Gastrocnemius medialis (tissue), 4 donors: ENCODE data around the gene GALNT9. TPM values are rescaled to one million over a fixed set of nuclear protein-coding genes. Genes with fewer than 3 reads are reported as not detected.

Experiments
- ATAC-seq, 2 donors: fragments of 150-250 bp; one replicate each; pipeline ENCODE4 v1.9.1; 2016
- DNase-seq, 2 donors: peaks; one replicate each; pipeline ENCODE4 v3.0.0-alpha.2; 2019
- H3K27ac ChIP-seq, 4 donors: fragments of 200-600 bp; sonication (generic); 1 replicate in 1 of 4; 2 replicates in 3 of 4; pipeline ENCODE4 v1.5.1; 2016 to 2018; ENCODE audit warnings: mild to moderate bottlenecking in 2 of 4, moderate library complexity in 1 of 4
- H3K27me3 ChIP-seq, 3 donors: fragments of 200-600 bp; sonication (generic) in 2 of 3; 1 replicate in 1 of 3; 2 replicates in 2 of 3; pipeline versions ENCODE4 v1.5.1 to v1.6.0; 2016 to 2019; ENCODE audit warnings: mild to moderate bottlenecking in 1 of 3, moderate library complexity in 1 of 3
- H3K36me3 ChIP-seq, 2 donors: fragments of 200-600 bp; sonication (generic) in 1 of 2; one replicate each; pipeline ENCODE4 v1.5.1; 2017 to 2018
- H3K4me1 ChIP-seq, 2 donors: fragments of 200-600 bp; sonication (generic) in 1 of 2; one replicate each; pipeline ENCODE4 v1.5.1; 2016 to 2017; ENCODE audit warnings: mild to moderate bottlenecking in 2 of 2
- H3K4me3 ChIP-seq, 4 donors: fragments of 200-600 bp; sonication (generic) in 3 of 4; 1 replicate in 1 of 4; 2 replicates in 3 of 4; pipeline ENCODE4 v1.5.1; 2016 to 2019; ENCODE audit warnings: mild to moderate bottlenecking in 2 of 4
- H3K9me3 ChIP-seq, 3 donors: fragments of 200-600 bp; sonication (generic) in 2 of 3; 1 replicate in 1 of 3; 2 replicates in 2 of 3; pipeline ENCODE4 v1.5.1; 2016 to 2019
- POLR2A ChIP-seq, 2 donors: fragments of 450-650 bp; IDR thresholded peaks; one replicate each; pipeline ENCODE4 v1.6.1; 2017; ENCODE audit warnings: antibody characterized with exemption in 2 of 2, mild to moderate bottlenecking in 2 of 2, moderate library complexity in 2 of 2
- in situ Hi-C, 4 donors: fragments of 200-750 bp; cut with MboI; loops; one replicate each; pipeline versions ENCODE4 v1.15.0 to v1.8.0; 2017; ENCODE audit warnings: low sequenced_read_pairs in 4 of 4
- intact Hi-C: fragments of 100-400 bp; cut with DNase I; formaldehyde crosslinking; loops from one replicate; pipeline ENCODE4 v1.15.1; 2023; ENCODE audit warnings: low total_unique reads
- total RNA-seq, 4 donors: library from RNA; depleted of rRNA; stranded (reverse); fragments of >200 nt; gene quantifications; one replicate each; pipeline versions ENCODE4 v1.1.0 to v1.2.3, GENCODE V29; 2016
- TF ChIP-seq, protein P1 (sequence below), 5 experiments: fragments of 450-650 bp in 3 of 5; fragments of 200-600 bp in 2 of 5; sonication (generic) in 2 of 5; IDR thresholded peaks in 4 of 5; conservative IDR thresholded peaks in 1 of 5; 1 replicate in 4 of 5; 2 replicates in 1 of 5; pipeline ENCODE4 v1.5.1; 2016 to 2019; ENCODE audit warnings: antibody characterized with exemption in 5 of 5, mild to moderate bottlenecking in 3 of 5, moderate library complexity in 3 of 5

GALNT9 gene
- total RNA-seq, 4 donors from 2014 or later, result not detected

GRCh38 chr12:132347176-132347855 lies 17.9 kb upstream of the GALNT9 start:
- no peaks in the 10 kb centered on the region for H3K9me3 ChIP-seq
- H3K27me3 ChIP-seq, result peaks cover 16 to 24% (median 17%) of the 10 kb centered on the region in 3 donors
- no peak overlapping the region for H3K27ac ChIP-seq
- no peaks in the 10 kb centered on the region for H3K36me3 ChIP-seq
- intact Hi-C loops (no loop called here), in situ Hi-C loops (no loop called here)
- no peak for ATAC-seq
- no peaks in the 10 kb centered on the region for H3K4me1 ChIP-seq
- DNase-seq, result no peak
- TF ChIP-seq POLR2A (IDR thresholded peaks at IDR 0.05), result no peak
- TF ChIP-seq, protein P1, sequence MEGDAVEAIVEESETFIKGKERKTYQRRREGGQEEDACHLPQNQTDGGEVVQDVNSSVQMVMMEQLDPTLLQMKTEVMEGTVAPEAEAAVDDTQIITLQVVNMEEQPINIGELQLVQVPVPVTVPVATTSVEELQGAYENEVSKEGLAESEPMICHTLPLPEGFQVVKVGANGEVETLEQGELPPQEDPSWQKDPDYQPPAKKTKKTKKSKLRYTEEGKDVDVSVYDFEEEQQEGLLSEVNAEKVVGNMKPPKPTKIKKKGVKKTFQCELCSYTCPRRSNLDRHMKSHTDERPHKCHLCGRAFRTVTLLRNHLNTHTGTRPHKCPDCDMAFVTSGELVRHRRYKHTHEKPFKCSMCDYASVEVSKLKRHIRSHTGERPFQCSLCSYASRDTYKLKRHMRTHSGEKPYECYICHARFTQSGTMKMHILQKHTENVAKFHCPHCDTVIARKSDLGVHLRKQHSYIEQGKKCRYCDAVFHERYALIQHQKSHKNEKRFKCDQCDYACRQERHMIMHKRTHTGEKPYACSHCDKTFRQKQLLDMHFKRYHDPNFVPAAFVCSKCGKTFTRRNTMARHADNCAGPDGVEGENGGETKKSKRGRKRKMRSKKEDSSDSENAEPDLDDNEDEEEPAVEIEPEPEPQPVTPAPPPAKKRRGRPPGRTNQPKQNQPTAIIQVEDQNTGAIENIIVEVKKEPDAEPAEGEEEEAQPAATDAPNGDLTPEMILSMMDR (IDR thresholded peaks at IDR 0.05 in 4 of 5, conservative IDR thresholded peaks at IDR 0.05 in 1 of 5), result no peak
- no peak overlapping the region for H3K4me3 ChIP-seq

GRCh38 chr12:132346471-132347175 lies 17.2 kb upstream of the GALNT9 start:
- no peaks in the 10 kb centered on the region for H3K9me3 ChIP-seq
- no peak overlapping the region for H3K4me3 ChIP-seq
- H3K36me3 ChIP-seq, result no peaks in the 10 kb centered on the region
- H3K27ac ChIP-seq, result no peak overlapping the region
- ATAC-seq (no peak), DNase-seq (no peak)
- no peaks in the 10 kb centered on the region for H3K4me1 ChIP-seq
- peaks cover 13 to 19% (median 16%) of the 10 kb centered on the region in 3 donors for H3K27me3 ChIP-seq
- TF ChIP-seq, protein P1 (IDR thresholded peaks at IDR 0.05 in 4 of 5, conservative IDR thresholded peaks at IDR 0.05 in 1 of 5), result no peak
- intact Hi-C loops (no loop called here), in situ Hi-C loops (no loop called here)

DNA sequence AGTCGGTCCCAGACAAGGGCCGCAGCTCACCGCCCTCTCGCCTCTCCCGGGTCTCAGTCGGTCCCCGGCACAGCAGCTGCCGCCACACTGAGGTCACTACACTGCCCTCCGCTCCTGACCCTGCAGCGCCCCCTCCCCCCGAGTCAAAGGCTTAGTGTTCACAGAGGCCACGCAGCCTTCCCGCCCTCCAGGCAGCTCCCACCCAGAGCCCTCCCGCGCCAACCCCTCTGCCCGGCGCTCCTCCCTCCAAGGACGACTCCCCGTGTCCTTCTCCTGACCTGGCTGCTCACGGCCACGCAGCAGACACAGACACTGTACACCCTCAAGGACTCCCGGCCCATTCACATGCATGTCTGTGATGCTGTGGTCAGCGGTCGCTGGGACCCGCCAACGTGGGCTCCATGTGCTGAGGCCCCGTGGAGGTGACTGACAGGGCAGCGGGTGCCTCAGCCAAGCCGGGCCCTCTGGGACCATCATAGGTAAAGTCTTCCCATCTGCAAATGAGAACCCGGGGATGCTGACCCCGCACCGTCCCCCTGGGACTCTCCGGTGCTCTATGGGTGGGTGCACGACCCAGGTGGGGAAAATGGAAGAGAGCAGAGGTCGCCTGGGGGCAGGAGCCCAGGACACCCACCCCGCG lies 16.3 kb upstream of the GALNT9 start:
- TF ChIP-seq POLR2A (IDR thresholded peaks at IDR 0.05), result no peak
- TF ChIP-seq, protein P1 (IDR thresholded peaks at IDR 0.05 in 4 of 5, conservative IDR thresholded peaks at IDR 0.05 in 1 of 5), result no peak
- H3K36me3 ChIP-seq, result no peaks in the 10 kb centered on the region
- no peak overlapping the region for H3K4me3 ChIP-seq
- H3K9me3 ChIP-seq, result no peaks in the 10 kb centered on the region
- no peak for DNase-seq
- H3K27me3 ChIP-seq, result peaks cover 16 to 19% (median 17%) of the 10 kb centered on the region in 3 donors
- no peak overlapping the region for H3K27ac ChIP-seq
- no peak for ATAC-seq
- no peaks in the 10 kb centered on the region for H3K4me1 ChIP-seq
- intact Hi-C loops, result no loop called here
- in situ Hi-C loops, result no loop called here

- TF ChIP-seq, protein P1 (IDR thresholded peaks at IDR 0.05 in 4 of 5, conservative IDR thresholded peaks at IDR 0.05 in 1 of 5), result no peak
- no peak for ATAC-seq
- Histone ChIP-seq H3K4me3 (no peak overlapping the region), H3K27me3 (peaks cover 16 to 21% (median 19%) of the 10 kb centered on the region in 3 donors), H3K36me3 (no peaks in the 10 kb centered on the region), H3K27ac (no peak overlapping the region), H3K9me3 (no peaks in the 10 kb centered on the region), H3K4me1 (no peaks in the 10 kb centered on the region)
- no peak for DNase-seq
- intact Hi-C loops, result no loop called here
- in situ Hi-C loops, result no loop called here
Measured at GRCh38 chr12:132345126-132345525, 15.7 kb upstream of the GALNT9 start.
